ENCODE data around the gene LRP5.

The LRP5 gene

DNA sequence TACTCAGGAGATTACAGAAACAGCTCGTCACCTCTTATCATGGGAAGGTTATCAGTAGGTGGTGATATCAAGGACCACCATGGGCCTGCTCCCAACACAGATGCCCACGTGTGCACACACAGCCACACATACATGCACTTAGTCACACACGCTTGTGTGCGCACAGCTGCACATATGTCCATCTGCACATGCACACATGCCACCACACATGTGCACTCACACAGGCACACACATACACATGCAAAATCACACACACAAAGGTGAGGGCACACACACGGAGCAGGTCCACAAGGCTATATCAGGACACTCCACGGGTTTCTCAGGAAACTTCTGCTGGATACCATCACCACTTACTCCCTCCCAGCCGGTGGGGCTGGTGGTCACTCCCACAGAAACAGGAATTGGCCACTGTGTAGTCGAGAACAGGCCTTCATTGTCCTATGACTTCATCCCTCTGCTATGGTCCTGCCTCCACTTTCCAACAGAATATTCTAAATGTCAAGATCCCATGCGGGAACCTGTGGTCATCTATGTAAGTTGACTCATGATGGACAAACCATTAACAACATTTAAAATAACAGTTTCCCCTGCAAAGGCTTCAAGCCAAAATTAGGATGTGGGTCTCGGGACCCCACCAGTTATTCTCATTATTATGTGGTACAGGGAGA lies 42.8 kb upstream of the LRP5 start:
- no peaks in the 10 kb centered on the region for H3K36me3 ChIP-seq (ENCODE audit: insufficient read depth)
- no peak overlapping the region for H3K27ac ChIP-seq
- TF ChIP-seq, protein P1, sequence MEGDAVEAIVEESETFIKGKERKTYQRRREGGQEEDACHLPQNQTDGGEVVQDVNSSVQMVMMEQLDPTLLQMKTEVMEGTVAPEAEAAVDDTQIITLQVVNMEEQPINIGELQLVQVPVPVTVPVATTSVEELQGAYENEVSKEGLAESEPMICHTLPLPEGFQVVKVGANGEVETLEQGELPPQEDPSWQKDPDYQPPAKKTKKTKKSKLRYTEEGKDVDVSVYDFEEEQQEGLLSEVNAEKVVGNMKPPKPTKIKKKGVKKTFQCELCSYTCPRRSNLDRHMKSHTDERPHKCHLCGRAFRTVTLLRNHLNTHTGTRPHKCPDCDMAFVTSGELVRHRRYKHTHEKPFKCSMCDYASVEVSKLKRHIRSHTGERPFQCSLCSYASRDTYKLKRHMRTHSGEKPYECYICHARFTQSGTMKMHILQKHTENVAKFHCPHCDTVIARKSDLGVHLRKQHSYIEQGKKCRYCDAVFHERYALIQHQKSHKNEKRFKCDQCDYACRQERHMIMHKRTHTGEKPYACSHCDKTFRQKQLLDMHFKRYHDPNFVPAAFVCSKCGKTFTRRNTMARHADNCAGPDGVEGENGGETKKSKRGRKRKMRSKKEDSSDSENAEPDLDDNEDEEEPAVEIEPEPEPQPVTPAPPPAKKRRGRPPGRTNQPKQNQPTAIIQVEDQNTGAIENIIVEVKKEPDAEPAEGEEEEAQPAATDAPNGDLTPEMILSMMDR (conservative IDR thresholded peaks at IDR 0.05; ENCODE audit: low read depth, low read length): no peak
- H4K20me1 ChIP-seq (ENCODE audit: insufficient read depth): no peaks in the 10 kb centered on the region
- H3K4me3 ChIP-seq (IDR thresholded peaks at IDR 0.05; ENCODE audit: insufficient read depth, low read depth, low read length): no peak overlapping the region
- peaks cover 71% of the 10 kb centered on the region for H3K4me1 ChIP-seq (ENCODE audit: low read depth, poor library complexity, severe bottlenecking)
- no peaks in the 10 kb centered on the region for H3K27me3 ChIP-seq (ENCODE audit: insufficient read depth, low read depth)
- no peak overlapping the region for H2AFZ ChIP-seq (ENCODE audit: low read depth)
- H3K9ac ChIP-seq: no peak overlapping the region
- peak overlapping the region; percentile 26; the same call in 1 of the 2 replicates for H3K4me2 ChIP-seq
- H3K79me2 ChIP-seq (ENCODE audit: insufficient read depth, low read depth): peaks cover 52% of the 10 kb centered on the region

DNA sequence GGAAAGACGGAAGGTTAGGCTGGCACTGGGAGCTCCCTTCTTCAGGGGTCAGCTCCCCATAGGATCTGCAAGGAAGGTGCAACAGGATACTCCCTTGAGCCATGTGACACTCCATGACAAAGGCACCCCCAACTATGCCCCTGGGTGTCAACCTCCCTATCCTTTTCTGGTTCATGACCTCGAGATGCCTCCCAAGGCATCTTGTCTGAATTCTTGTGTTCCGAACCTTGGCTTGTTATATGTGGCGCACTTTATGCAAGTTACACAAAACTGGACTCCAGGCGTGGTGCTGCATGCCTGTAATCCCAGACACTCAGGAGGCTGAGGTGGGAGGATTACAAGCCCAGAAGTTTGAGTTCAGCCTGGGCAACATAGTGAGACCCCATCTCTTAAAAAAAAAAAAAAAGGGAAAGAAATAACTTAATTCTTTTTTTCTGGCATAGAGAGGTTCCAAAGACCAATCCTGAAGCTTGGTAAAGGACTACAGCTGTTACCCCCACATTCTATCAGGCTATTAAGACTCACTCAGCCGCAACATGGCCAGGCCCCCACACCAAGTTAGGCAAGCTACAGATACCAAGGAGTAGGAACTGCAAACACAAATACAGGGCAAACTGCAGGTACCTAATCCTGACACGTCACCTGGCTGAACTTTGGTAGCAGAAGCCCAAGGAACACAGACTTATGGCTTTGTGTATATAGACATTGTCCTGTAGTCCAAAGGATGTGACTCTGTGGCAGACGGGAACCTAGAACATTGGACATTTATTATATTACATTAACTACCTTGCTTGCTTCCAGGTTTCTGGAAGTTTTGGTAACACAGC lies 42.0 kb upstream of the LRP5 start:
- Histone ChIP-seq H3K9ac (peak overlapping the region; percentile 90; the same call in 1 of the 2 replicates), H3K4me1 (ENCODE audit: low read depth, poor library complexity, severe bottlenecking) (peaks cover 63% of the 10 kb centered on the region), H3K4me2 (peak overlapping the region; percentile 59), H3K36me3 (ENCODE audit: insufficient read depth) (no peaks in the 10 kb centered on the region), H4K20me1 (ENCODE audit: insufficient read depth) (no peaks in the 10 kb centered on the region), H2AFZ (ENCODE audit: low read depth) (no peak overlapping the region), H3K27ac (peak overlapping the region; percentile 84), H3K79me2 (ENCODE audit: insufficient read depth, low read depth) (peaks cover 49% of the 10 kb centered on the region), H3K4me3 (IDR thresholded peaks at IDR 0.05; ENCODE audit: insufficient read depth, low read depth, low read length) (no peak overlapping the region), H3K27me3 (ENCODE audit: insufficient read depth, low read depth) (no peaks in the 10 kb centered on the region)
- TF ChIP-seq, protein P1 (conservative IDR thresholded peaks at IDR 0.05; ENCODE audit: low read depth, low read length): no peak

DNA sequence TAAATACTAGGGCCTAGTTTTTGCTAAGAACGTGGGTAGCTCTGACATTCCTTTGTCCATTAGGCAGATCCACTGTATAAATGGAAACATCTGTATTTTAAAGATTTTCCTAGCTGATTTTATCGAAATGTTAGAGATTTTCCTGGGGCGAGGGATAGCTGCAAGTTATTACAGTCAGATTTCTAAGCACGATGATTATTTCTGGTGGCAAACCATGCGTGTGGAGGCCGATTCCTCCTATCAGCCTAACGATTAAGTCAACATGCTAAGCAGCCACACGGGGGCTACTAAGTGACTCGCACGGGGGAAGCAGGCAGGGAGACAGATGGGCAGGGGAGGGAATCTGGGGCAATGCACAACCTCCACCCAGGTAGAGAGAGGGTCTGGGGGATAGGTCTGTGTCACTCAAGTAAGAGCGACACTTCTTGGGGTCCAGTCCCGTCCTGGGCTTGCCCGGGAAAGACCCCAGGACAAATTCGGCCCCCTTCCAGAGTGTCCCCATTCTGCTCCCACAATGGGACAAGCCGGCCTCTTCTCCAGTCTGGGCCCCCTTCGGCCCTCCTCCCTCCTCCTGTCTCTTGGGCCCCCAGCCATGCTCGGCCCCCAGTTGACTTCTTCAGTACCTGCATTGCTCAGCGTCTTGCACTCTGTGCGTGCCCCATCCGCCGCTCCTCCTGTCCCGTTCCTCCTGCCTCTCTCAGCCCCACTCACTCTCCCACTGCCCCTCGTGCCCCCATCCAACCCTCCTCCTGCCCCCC lies 41.2 kb upstream of the LRP5 start:
- H3K27ac ChIP-seq: peak overlapping the region; percentile 84
- no peaks in the 10 kb centered on the region for H3K36me3 ChIP-seq (ENCODE audit: insufficient read depth)
- TF ChIP-seq, protein P1 (conservative IDR thresholded peaks at IDR 0.05; ENCODE audit: low read depth, low read length): no peak; the same call in 1 of the 2 replicates
- H3K9ac ChIP-seq: peak overlapping the region; percentile 90
- H3K4me3 ChIP-seq (IDR thresholded peaks at IDR 0.05; ENCODE audit: insufficient read depth, low read depth, low read length): no peak overlapping the region
- no peaks in the 10 kb centered on the region for H4K20me1 ChIP-seq (ENCODE audit: insufficient read depth)
- no peaks in the 10 kb centered on the region for H3K27me3 ChIP-seq (ENCODE audit: insufficient read depth, low read depth)
- peak overlapping the region; percentile 59 for H3K4me2 ChIP-seq
- peaks cover 55% of the 10 kb centered on the region for H3K4me1 ChIP-seq (ENCODE audit: low read depth, poor library complexity, severe bottlenecking)
- peak overlapping the region; percentile 28; the same call in 1 of the 2 replicates for H2AFZ ChIP-seq (ENCODE audit: low read depth)
- H3K79me2 ChIP-seq (ENCODE audit: insufficient read depth, low read depth): peaks cover 44% of the 10 kb centered on the region

DNA sequence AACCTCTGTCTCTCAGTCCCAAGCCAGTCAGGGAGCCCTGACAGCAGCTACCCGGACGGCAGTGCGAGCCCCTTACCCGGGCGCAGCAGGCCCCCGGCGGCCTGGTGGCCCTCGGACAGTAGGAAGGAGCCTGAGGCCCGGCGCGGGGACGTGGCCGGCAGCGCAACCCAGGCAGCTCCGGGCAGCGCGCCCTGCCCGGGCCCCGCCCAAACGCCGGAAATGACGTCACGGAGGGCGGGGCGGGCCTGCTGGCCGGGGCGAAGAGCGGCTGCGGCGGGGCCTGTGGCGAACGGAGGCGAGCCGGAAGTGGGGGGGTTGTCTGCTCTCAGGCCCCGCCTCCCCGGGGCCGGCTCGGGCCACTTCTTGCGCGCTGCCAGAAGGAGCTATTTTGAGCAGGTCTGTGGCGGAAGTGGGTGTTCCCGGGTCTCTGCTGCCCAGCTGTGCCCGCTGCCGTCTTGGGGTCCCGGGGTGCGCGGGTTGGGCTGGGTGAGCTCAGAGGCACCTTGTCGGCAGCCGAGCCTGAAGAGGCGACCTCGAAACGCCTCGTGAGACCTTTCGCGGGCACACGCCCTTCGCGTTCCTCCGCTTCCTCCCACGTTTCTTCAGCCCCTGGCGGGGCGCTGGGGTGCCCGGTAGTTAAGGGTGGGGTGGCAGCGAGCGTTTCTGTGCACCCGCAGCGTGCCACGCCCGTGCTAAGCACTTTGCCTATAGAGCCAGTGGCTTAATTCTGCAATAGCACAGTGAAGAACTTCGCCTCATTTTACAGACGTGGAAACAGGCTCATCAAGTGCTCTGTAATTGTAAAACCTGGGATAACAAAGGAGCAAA lies 40.4 kb upstream of the LRP5 start, which contains the start of gene C11orf24:
C11orf24 (minus strand) TSS at position 193 of the 828 bp plus-strand sequence. CDS start 8,206 bp downstream, outside the sequence.
- H4K20me1 ChIP-seq (ENCODE audit: insufficient read depth): no peaks in the 10 kb centered on the region
- no peak within 1 kb of the TSS for H3K4me3 ChIP-seq (IDR thresholded peaks at IDR 0.05; ENCODE audit: insufficient read depth, low read depth, low read length)
- peak within 1 kb of the TSS; percentile 56 for H2AFZ ChIP-seq (ENCODE audit: low read depth)
- peak within 1 kb of the TSS; percentile 90 for H3K9ac ChIP-seq
- no peaks in the 10 kb centered on the region for H3K36me3 ChIP-seq (ENCODE audit: insufficient read depth)
- TF ChIP-seq, protein P1 (conservative IDR thresholded peaks at IDR 0.05; ENCODE audit: low read depth, low read length): no peak
- H3K27me3 ChIP-seq (ENCODE audit: insufficient read depth, low read depth): no peaks in the 10 kb centered on the region
- peak within 1 kb of the TSS; percentile 84 for H3K27ac ChIP-seq
- H3K79me2 ChIP-seq (ENCODE audit: insufficient read depth, low read depth): peaks cover 44% of the 10 kb centered on the region
- peak within 1 kb of the TSS; percentile 59 for H3K4me2 ChIP-seq
- H3K4me1 ChIP-seq (ENCODE audit: low read depth, poor library complexity, severe bottlenecking): peaks cover 49% of the 10 kb centered on the region

Data from KMS-11 (cell line).